ENCODE measurements around the gene MECP2.
"Not testable (repeated sequence)": the region's sequence is repeated elsewhere in the genome, so short reads cannot be mapped to it uniquely, and the experiment has no call there.

The MECP2 gene

GRCh38 chrX:153983321-153983801 lies 114.2 kb downstream of the MECP2 start:
- H3K4me2 ChIP-seq (ENCODE audit: low read depth, low read length, poor library complexity, severe bottlenecking): peak overlapping the region; percentile 83
- no peaks in the 10 kb centered on the region for H3K27me3 ChIP-seq (ENCODE audit: insufficient read depth, low read length, poor library complexity, severe bottlenecking)
- peaks cover 6% of the 10 kb centered on the region; the same call in 1 of the 2 replicates for H3K79me2 ChIP-seq (ENCODE audit: insufficient read depth, low read length)
- H3K4me1 ChIP-seq (ENCODE audit: insufficient read depth, low read length, poor library complexity, severe bottlenecking): peaks cover 46% of the 10 kb centered on the region
- H3K9ac ChIP-seq (ENCODE audit: low read depth, low read length, poor library complexity, severe bottlenecking): peak overlapping the region; percentile 64
- H2AFZ ChIP-seq (ENCODE audit: low read length): no peak overlapping the region
- peaks cover 6% of the 10 kb centered on the region; the same call in 1 of the 2 replicates for H3F3A ChIP-seq (ENCODE audit: low read depth)
- TF ChIP-seq, protein P1, sequence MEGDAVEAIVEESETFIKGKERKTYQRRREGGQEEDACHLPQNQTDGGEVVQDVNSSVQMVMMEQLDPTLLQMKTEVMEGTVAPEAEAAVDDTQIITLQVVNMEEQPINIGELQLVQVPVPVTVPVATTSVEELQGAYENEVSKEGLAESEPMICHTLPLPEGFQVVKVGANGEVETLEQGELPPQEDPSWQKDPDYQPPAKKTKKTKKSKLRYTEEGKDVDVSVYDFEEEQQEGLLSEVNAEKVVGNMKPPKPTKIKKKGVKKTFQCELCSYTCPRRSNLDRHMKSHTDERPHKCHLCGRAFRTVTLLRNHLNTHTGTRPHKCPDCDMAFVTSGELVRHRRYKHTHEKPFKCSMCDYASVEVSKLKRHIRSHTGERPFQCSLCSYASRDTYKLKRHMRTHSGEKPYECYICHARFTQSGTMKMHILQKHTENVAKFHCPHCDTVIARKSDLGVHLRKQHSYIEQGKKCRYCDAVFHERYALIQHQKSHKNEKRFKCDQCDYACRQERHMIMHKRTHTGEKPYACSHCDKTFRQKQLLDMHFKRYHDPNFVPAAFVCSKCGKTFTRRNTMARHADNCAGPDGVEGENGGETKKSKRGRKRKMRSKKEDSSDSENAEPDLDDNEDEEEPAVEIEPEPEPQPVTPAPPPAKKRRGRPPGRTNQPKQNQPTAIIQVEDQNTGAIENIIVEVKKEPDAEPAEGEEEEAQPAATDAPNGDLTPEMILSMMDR (conservative IDR thresholded peaks at IDR 0.05; ENCODE audit: low read length): no peak
- TF ChIP-seq EZH2phosphoT487 (IDR thresholded peaks at IDR 0.05; ENCODE audit: borderline replicate concordance): no peak
- H3K36me3 ChIP-seq (ENCODE audit: insufficient read depth, low read length): no peaks in the 10 kb centered on the region
- H3K9me2 ChIP-seq (replicated peaks; ENCODE audit: low read depth, low read length): no peaks in the 10 kb centered on the region
- H3K9me3 ChIP-seq (ENCODE audit: insufficient read depth, low read depth, low read length): no peaks in the 10 kb centered on the region
- H3K4me3 ChIP-seq (ENCODE audit: low read length, poor library complexity, severe bottlenecking): peak overlapping the region; percentile 63
- H4K20me1 ChIP-seq (ENCODE audit: insufficient read depth, low read length, poor library complexity, severe bottlenecking): no peaks in the 10 kb centered on the region

DNA sequence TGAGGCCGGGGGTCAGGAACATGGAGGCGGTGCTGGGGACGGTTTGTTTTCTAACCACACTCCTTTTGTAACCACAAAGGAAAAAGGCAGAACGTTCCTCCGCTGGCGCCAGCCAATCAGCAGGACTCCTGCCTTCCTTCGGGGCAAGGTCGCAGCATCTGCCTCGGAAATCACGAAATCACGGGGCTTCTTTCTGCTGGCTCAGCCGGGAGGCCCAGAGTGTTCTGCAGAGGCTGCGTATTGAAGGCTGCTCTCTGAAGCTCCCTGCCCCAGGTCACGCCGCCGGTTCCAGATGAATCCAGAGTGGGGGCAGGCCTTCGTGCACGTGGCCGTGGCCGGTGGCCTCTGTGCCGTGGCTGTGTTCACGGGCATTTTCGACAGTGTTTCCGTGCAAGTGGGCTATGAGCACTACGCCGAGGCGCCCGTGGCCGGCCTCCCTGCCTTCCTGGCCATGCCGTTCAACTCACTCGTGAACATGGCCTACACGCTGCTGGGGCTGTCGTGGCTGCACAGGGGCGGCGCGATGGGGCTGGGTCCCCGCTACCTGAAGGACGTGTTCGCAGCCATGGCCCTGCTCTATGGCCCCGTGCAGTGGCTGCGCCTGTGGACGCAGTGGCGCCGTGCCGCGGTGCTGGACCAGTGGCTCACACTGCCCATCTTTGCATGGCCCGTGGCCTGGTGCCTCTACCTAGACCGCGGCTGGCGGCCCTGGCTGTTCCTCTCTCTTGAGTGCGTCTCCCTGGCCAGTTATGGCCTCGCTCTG lies 115.6 kb downstream of the MECP2 start:
- Histone ChIP-seq H3K36me3 (ENCODE audit: insufficient read depth, low read length) (no peaks in the 10 kb centered on the region), H3K9me2 (replicated peaks; ENCODE audit: low read depth, low read length) (no peaks in the 10 kb centered on the region), H2AFZ (ENCODE audit: low read length) (no peak overlapping the region), H3K4me2 (ENCODE audit: low read depth, low read length, poor library complexity, severe bottlenecking) (peak overlapping the region; percentile 83), H4K20me1 (ENCODE audit: insufficient read depth, low read length, poor library complexity, severe bottlenecking) (no peaks in the 10 kb centered on the region), H3F3A (ENCODE audit: low read depth) (peaks cover 6% of the 10 kb centered on the region; the same call in 1 of the 2 replicates), H3K4me3 (ENCODE audit: low read length, poor library complexity, severe bottlenecking) (peak overlapping the region; percentile 70), H3K9ac (ENCODE audit: low read depth, low read length, poor library complexity, severe bottlenecking) (peak overlapping the region; percentile 86), H3K9me3 (ENCODE audit: insufficient read depth, low read depth, low read length) (no peaks in the 10 kb centered on the region), H3K79me2 (ENCODE audit: insufficient read depth, low read length) (peaks cover 6% of the 10 kb centered on the region; the same call in 1 of the 2 replicates), H3K27me3 (ENCODE audit: insufficient read depth, low read length, poor library complexity, severe bottlenecking) (no peaks in the 10 kb centered on the region), H3K4me1 (ENCODE audit: insufficient read depth, low read length, poor library complexity, severe bottlenecking) (peaks cover 46% of the 10 kb centered on the region)
- TF ChIP-seq EZH2phosphoT487 (IDR thresholded peaks at IDR 0.05; ENCODE audit: borderline replicate concordance): no peak
- TF ChIP-seq, protein P1 (conservative IDR thresholded peaks at IDR 0.05; ENCODE audit: low read length): no peak

GRCh38 chrX:153981231-153981630 lies 116.3 kb downstream of the MECP2 start:
- Histone ChIP-seq H3K9me3 (ENCODE audit: insufficient read depth, low read depth, low read length) (no peaks in the 10 kb centered on the region), H3K9me2 (replicated peaks; ENCODE audit: low read depth, low read length) (no peaks in the 10 kb centered on the region), H3K36me3 (ENCODE audit: insufficient read depth, low read length) (no peaks in the 10 kb centered on the region), H4K20me1 (ENCODE audit: insufficient read depth, low read length, poor library complexity, severe bottlenecking) (no peaks in the 10 kb centered on the region), H3K79me2 (ENCODE audit: insufficient read depth, low read length) (peaks cover 6% of the 10 kb centered on the region; the same call in 1 of the 2 replicates), H3F3A (ENCODE audit: low read depth) (peaks cover 6% of the 10 kb centered on the region; the same call in 1 of the 2 replicates), H3K4me1 (ENCODE audit: insufficient read depth, low read length, poor library complexity, severe bottlenecking) (peaks cover 46% of the 10 kb centered on the region), H3K9ac (ENCODE audit: low read depth, low read length, poor library complexity, severe bottlenecking) (peak overlapping the region; percentile 86), H3K4me2 (ENCODE audit: low read depth, low read length, poor library complexity, severe bottlenecking) (peak overlapping the region; percentile 83), H3K4me3 (ENCODE audit: low read length, poor library complexity, severe bottlenecking) (peak overlapping the region; percentile 70), H3K27me3 (ENCODE audit: insufficient read depth, low read length, poor library complexity, severe bottlenecking) (no peaks in the 10 kb centered on the region), H2AFZ (ENCODE audit: low read length) (no peak overlapping the region)
- TF ChIP-seq EZH2phosphoT487 (IDR thresholded peaks at IDR 0.05; ENCODE audit: borderline replicate concordance): no peak
- TF ChIP-seq, protein P1 (conservative IDR thresholded peaks at IDR 0.05; ENCODE audit: low read length): no peak

DNA sequence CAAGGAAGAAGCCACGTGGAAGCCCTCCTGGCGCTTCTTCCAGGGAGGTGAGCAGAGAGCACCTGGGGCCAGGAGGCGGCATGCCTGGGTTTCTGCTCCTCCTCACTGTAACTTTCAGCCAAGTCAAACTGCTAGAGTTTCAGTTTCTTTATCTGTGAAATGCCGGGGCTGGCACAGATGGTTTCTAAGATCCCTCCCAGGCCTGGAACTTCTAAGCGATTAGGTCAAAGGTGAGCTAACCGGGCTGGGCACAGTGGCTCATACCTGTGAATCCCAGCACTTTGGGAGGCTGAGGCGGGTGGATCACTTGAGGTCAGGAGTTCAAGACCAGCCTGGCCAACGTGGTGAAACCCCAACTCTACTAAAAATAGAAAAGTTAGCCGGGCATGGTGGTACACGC lies 117.1 kb downstream of the MECP2 start:
- H3K36me3 ChIP-seq (ENCODE audit: insufficient read depth, low read length); H3F3A ChIP-seq (ENCODE audit: low read depth); H3K4me3 ChIP-seq (ENCODE audit: low read length, poor library complexity, severe bottlenecking); H3K9me3 ChIP-seq (ENCODE audit: insufficient read depth, low read depth, low read length); H4K20me1 ChIP-seq (ENCODE audit: insufficient read depth, low read length, poor library complexity, severe bottlenecking); H3K9me2 ChIP-seq (replicated peaks; ENCODE audit: low read depth, low read length); H2AFZ ChIP-seq (ENCODE audit: low read length); H3K27me3 ChIP-seq (ENCODE audit: insufficient read depth, low read length, poor library complexity, severe bottlenecking): not testable (repeated sequence)
- Histone ChIP-seq H3K79me2 (ENCODE audit: insufficient read depth, low read length) (peaks cover 12% of the 10 kb centered on the region; the same call in 1 of the 2 replicates), H3K9ac (ENCODE audit: low read depth, low read length, poor library complexity, severe bottlenecking) (peak overlapping the region; percentile 86), H3K4me2 (ENCODE audit: low read depth, low read length, poor library complexity, severe bottlenecking) (peak overlapping the region; percentile 83), H3K4me1 (ENCODE audit: insufficient read depth, low read length, poor library complexity, severe bottlenecking) (peaks cover 45% of the 10 kb centered on the region)
